Activated naive CD4-positive, alpha-beta T cell treated with anti-CD3 and anti-CD28 coated beads for 36 hours (primary cell): ENCODE measurements around the gene MLST8. TPM values are rescaled to one million over a fixed set of nuclear protein-coding genes. Genes with fewer than 3 reads are reported as not detected.
"Not testable (repeated sequence)": the region's sequence is repeated elsewhere in the genome, so short reads cannot be mapped to it uniquely, and the experiment has no call there.

Source experiments
- CTCF ChIA-PET: fragments of 350-600 bp; sonication (Branson Sonifier 250); formaldehyde crosslinking; loops from one replicate; lab custom pipeline; 2021; ENCODE audit warnings: antibody characterized with exemption; lab: Charles Lee
- DNase-seq: peaks from one replicate; pipeline ENCODE4 v3.0.0-alpha.2; 2020
- H3K27ac Mint-ChIP-seq: one replicate; pipeline ENCODE4 v1.8.0; 2021; ENCODE audit warnings: mild to moderate bottlenecking, mixed read lengths
- H3K27me3 Mint-ChIP-seq: one replicate; pipeline ENCODE4 v1.8.0; 2021; ENCODE audit warnings: low read depth, mixed read lengths
- H3K36me3 Mint-ChIP-seq: one replicate; pipeline ENCODE4 v1.8.0; 2021; ENCODE audit warnings: low read depth, mixed read lengths
- H3K4me1 Mint-ChIP-seq: one replicate; pipeline ENCODE4 v1.8.0; 2021; ENCODE audit warnings: low read depth, mixed read lengths
- H3K4me3 Mint-ChIP-seq: one replicate; pipeline ENCODE4 v1.8.0; 2021; ENCODE audit warnings: mild to moderate bottlenecking, moderate library complexity, mixed read lengths
- H3K9me3 Mint-ChIP-seq: one replicate; pipeline ENCODE4 v1.8.0; 2021; ENCODE audit warnings: mixed read lengths
- intact Hi-C: fragments of 100-400 bp; cut with micrococcal nuclease; formaldehyde crosslinking; loops from one replicate; pipeline ENCODE4 v1.15.1; 2023
- total RNA-seq, 2 experiments: library from RNA; stranded (reverse); gene quantifications; one replicate each; pipeline ENCODE4 v1.2.3, GENCODE V29; 2021

The MLST8 gene
- total RNA-seq, 2 experiments from 2014 or later = 70.0 to 70.1 TPM

GRCh38 chr16:2253293-2253692 is 48.0 kb downstream of the MLST8 start:
- Mint-ChIP-seq H3K27ac (peak overlapping the region; percentile 78), H3K36me3 (peaks cover 44% of the 10 kb centered on the region), H3K27me3 (no peaks in the 10 kb centered on the region), H3K4me1 (peaks cover 13% of the 10 kb centered on the region), H3K4me3 (no peak overlapping the region), H3K9me3 (no peaks in the 10 kb centered on the region)
- CTCF ChIA-PET = interaction anchor here (0.7 to 1.2 kb wide), 2 partner anchors 14 to 721 kb away, joined by 3 read pairs; no protein-coding TSS in a partner anchor
- DNase-seq = no peak
- intact Hi-C loops = loop anchor here (5.0 kb wide), 1 partner anchor 234 kb away; no protein-coding TSS in a partner anchor

DNA sequence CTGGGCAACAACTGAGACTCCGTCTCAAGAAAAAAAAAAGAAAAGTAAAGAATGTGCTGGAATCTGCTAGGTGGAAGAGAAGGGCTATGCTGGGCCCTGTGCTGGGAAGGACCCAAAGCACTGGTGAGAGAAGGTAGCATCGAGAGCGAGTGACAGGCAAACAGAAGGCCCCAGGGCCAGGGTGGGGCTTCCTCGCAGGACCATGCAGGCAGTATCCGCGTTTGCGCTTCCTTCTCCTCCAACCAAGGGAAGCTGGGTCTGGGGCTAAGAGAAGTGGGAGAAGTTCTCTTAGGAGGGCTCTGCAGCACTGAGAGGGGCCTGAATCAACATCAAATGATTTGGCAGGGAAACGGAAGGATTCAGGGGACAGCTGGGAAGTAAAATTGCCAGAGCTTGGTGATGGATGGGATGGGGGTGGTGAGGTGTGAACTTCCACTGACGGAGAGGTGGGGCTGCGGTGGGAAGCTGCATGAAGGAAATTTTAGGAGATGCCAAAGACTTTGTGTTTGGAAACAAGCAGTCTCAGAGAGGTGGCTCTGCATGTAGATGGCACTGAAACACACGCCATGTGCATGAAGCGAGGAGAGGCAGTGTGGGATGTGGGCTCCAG is 51.4 kb downstream of the MLST8 start:
- intact Hi-C loops = no loop called here
- H3K27ac Mint-ChIP-seq = peak overlapping the region; percentile 46
- no peak for DNase-seq
- H3K4me3 Mint-ChIP-seq = no peak overlapping the region
- H3K36me3 Mint-ChIP-seq = peaks cover 58% of the 10 kb centered on the region
- peaks cover 11% of the 10 kb centered on the region for H3K4me1 Mint-ChIP-seq
- no peaks in the 10 kb centered on the region for H3K9me3 Mint-ChIP-seq
- H3K27me3 Mint-ChIP-seq = no peaks in the 10 kb centered on the region
- CTCF ChIA-PET = interaction anchor here (1.4 kb wide), 1 partner anchor 62 kb away, joined by 8 read pairs; no protein-coding TSS in a partner anchor

DNA sequence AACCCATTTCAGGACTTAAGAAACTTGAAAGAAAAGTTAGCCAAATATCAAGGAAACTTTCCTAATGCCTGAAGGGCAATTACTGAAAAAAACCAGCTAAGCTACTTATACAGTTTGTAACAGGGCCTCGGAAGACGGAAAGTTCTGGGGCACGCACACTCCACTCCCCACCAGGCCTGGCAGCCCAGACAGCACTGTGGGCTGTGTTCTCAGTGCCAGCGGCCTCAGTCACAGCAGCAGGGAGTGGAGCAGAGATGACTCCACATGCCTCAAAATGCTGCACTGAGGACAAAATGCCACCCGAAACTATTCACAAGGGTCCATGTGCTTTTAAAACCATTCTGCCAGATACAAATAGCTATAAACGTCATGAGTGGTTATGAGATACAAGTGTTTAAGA is 52.5 kb downstream of the MLST8 start:
- CTCF ChIA-PET = interaction anchor here (1.4 kb wide), 1 partner anchor 63 kb away, joined by 8 read pairs; no protein-coding TSS in a partner anchor

DNA sequence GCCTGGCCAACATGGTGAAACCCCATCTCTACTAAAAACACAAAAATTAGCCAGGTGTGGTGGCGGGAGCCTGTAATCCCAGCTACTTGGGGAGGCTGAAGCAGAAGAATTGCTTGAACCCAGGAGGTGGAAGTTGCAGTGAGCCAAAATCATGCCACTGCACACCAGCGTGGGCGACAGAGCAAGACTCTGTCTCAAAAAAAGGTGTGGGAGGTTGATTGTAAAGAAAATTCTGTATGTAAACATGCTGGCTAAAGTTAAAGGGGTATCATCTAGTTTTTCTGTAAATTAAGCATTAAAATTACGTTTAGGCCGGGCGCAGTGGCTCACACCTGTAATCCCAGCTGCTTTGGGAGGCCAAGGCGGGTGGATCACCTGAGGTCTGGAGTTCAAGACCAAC is 53.3 kb downstream of the MLST8 start:
- intact Hi-C loops, H3K4me3 Mint-ChIP-seq, H3K4me1 Mint-ChIP-seq, H3K27me3 Mint-ChIP-seq, DNase-seq, H3K9me3 Mint-ChIP-seq: not testable (repeated sequence)
- CTCF ChIA-PET = interaction anchor here (1.7 kb wide), 1 partner anchor 10 kb away, joined by 3 read pairs; no protein-coding TSS in a partner anchor
- H3K36me3 Mint-ChIP-seq = peaks cover 67% of the 10 kb centered on the region
- H3K27ac Mint-ChIP-seq = peak overlapping the region; percentile 36

More for the DNA sequence above, 52.5 kb downstream of the MLST8 start:
- Mint-ChIP-seq H3K4me1 (peaks cover 7% of the 10 kb centered on the region), H3K27ac (peak overlapping the region; percentile 41), H3K9me3 (no peaks in the 10 kb centered on the region), H3K27me3 (no peaks in the 10 kb centered on the region), H3K4me3 (no peak overlapping the region), H3K36me3 (peaks cover 66% of the 10 kb centered on the region)
- intact Hi-C loops = no loop called here
- no peak for DNase-seq

Other genes starting within 250 kb of the MLST8 start
- gene NDUFB10, start 245.9 kb upstream of the MLST8 start, total RNA-seq = 100 to 1,000 TPM; 111 TPM
- gene RPS2, start 240.6 kb upstream of the MLST8 start, total RNA-seq = 1,000 to 10,000 TPM; 7,042 to 7,057 TPM
- not detected for gene RNF151, start 238.6 kb upstream of the MLST8 start, total RNA-seq
- gene TBL3, start 233.4 kb upstream of the MLST8 start, total RNA-seq = 10 to 100 TPM; 36.5 to 38.0 TPM
- not detected for gene NOXO1, start 224.0 kb upstream of the MLST8 start, total RNA-seq
- gene GFER, start 221.3 kb upstream of the MLST8 start, total RNA-seq = 10 to 100 TPM; 29.8 to 30.1 TPM
- 1 to 10 TPM; 5.7 to 7.2 TPM for gene SYNGR3, start 215.5 kb upstream of the MLST8 start, total RNA-seq
- gene ZNF598, start 195.6 kb upstream of the MLST8 start, total RNA-seq = 10 to 100 TPM; 88.8 to 93.5 TPM
- 1 to 10 TPM; 1.3 to 1.9 TPM for gene NPW, start 185.7 kb upstream of the MLST8 start, total RNA-seq
- gene NHERF2, start 178.6 kb upstream of the MLST8 start, total RNA-seq = 1 to 10 TPM; 1.5 to 2.1 TPM
- 10 to 100 TPM; 20.1 to 24.1 TPM for gene NTHL1, start 157.6 kb upstream of the MLST8 start, total RNA-seq
- gene TSC2, start 157.5 kb upstream of the MLST8 start, total RNA-seq = 10 to 100 TPM; 72.3 to 72.7 TPM
- 10 to 100 TPM; 63.3 to 68.9 TPM for gene PKD1, start 69.6 kb upstream of the MLST8 start, total RNA-seq
- gene RAB26, start 56.8 kb upstream of the MLST8 start, total RNA-seq = not detected
- 100 to 1,000 TPM; 102 to 104 TPM for gene TRAF7, start 49.7 kb upstream of the MLST8 start, total RNA-seq
- gene CASKIN1, start 8.8 kb upstream of the MLST8 start, total RNA-seq = under 1 TPM; 0.15 to 0.17 TPM
- 1 to 10 TPM; 2.6 to 3.1 TPM for gene BRICD5, start 5.4 kb downstream of the MLST8 start, total RNA-seq
- gene PGP, start 9.4 kb downstream of the MLST8 start, total RNA-seq = 10 to 100 TPM; 11.2 to 12.2 TPM
- gene E4F1, start 18.1 kb downstream of the MLST8 start, total RNA-seq = 10 to 100 TPM; 21.2 to 21.7 TPM
- gene DNASE1L2, start 31.0 kb downstream of the MLST8 start, total RNA-seq = under 1 TPM; 0.33 to 0.62 TPM
- 10 to 100 TPM; 39.7 to 48.3 TPM for gene ECI1, start 46.1 kb downstream of the MLST8 start, total RNA-seq
- 100 to 1,000 TPM; 306 to 311 TPM for gene RNPS1, start 62.7 kb downstream of the MLST8 start, total RNA-seq
- gene ABCA3, start 135.3 kb downstream of the MLST8 start, total RNA-seq = 1 to 10 TPM; 2.6 to 3.1 TPM
- gene CCNF, start 224.0 kb downstream of the MLST8 start, total RNA-seq = 10 to 100 TPM; 73.5 to 74.5 TPM